Keratinocyte (primary cell): ENCODE measurements around the gene NEIL1.

ENCODE experiments used
- CTCF ChIP-seq, 3 experiments: IDR thresholded peaks in 1 of 3; conservative IDR thresholded peaks in 1 of 3; optimal IDR thresholded peaks in 1 of 3; 2 replicates in 2 of 3; 3 replicates in 1 of 3; pipeline versions ENCODE3 to v1.5.1; 2011; ENCODE audit warnings: low read length in 3 of 3, mild to moderate bottlenecking in 3 of 3, moderate library complexity in 2 of 3, control low read depth in 1 of 3, inconsistent platforms in 1 of 3; ENCODE audit not compliant: insufficient read depth in 2 of 3; ENCODE audit errors: extremely low read depth in 1 of 3
- EZH2 ChIP-seq: IDR thresholded peaks from one replicate; pipeline ENCODE4 v1.6.1; 2012; ENCODE audit warnings: inconsistent platforms, mild to moderate bottlenecking, low read length, moderate library complexity

DNA sequence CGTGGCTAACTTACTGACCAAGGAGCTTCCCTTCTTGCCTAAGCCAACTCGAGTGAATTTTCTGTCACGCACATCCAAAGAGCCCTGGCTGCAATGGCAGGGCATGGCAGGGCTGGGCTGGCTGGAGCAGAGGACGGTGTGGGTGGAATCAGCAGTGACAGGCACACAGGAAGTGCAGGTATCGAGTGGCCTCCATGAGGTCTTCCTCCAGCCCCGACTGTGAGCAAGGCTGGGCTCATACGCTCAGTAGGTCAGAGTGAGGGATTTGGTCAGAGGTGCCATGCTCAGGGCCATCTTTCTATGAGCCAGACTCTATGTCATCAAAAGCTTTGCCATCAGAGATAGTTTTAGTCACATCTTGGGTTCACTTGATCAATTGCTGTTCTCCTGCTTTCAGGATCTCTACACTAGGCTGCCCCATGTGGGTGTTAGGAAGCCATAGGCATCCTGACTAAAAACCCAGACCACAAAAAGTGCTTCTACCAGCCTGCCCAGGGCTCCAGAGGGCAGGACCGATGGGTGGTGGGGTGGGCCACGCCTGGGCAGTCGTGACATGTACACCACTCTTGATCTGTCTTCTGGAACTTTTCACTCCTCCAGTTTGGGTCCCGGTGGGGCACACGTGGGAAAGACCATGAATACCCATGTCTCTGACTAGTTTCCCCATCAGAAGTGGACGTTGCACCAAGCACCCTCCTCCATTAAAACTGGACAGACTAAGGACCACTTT, 33.6 kb upstream of the NEIL1 start:
- TF ChIP-seq CTCF (optimal IDR thresholded peaks at IDR 0.05 in 1 of 3, IDR thresholded peaks at IDR 0.05 in 1 of 3, conservative IDR thresholded peaks at IDR 0.05 in 1 of 3; ENCODE audit: extremely low read depth in 1 of 3, insufficient read depth in 2 of 3, low read length in 3 of 3) (no peak), EZH2 (no peak)
